GM13977 (cell line): ENCODE data around the gene HTRA1.

Experiments used
- DNase-seq: peaks from one replicate; pipeline ENCODE4 v3.0.0; 2012; ENCODE audit warnings: low spot score
- in situ Hi-C: fragments of 300-500 bp; cut with MboI; formaldehyde crosslinking; loops from one replicate; pipeline ENCODE4 v1.12.0; 2022; ENCODE audit warnings: low sequenced_read_pairs, low pct_unique_long_range_greater_than_20kb, mixed read lengths, inconsistent platforms; ENCODE audit not compliant: unreplicated experiment
- TF ChIP-seq, protein P1 (sequence below): IDR thresholded peaks from 2 replicates; pipeline ENCODE4 v1.5.1; 2012; ENCODE audit warnings: mild to moderate bottlenecking, control low read depth; ENCODE audit not compliant: insufficient read depth; ENCODE audit errors: extremely low read depth, missing control alignments

Gene HTRA1

DNA sequence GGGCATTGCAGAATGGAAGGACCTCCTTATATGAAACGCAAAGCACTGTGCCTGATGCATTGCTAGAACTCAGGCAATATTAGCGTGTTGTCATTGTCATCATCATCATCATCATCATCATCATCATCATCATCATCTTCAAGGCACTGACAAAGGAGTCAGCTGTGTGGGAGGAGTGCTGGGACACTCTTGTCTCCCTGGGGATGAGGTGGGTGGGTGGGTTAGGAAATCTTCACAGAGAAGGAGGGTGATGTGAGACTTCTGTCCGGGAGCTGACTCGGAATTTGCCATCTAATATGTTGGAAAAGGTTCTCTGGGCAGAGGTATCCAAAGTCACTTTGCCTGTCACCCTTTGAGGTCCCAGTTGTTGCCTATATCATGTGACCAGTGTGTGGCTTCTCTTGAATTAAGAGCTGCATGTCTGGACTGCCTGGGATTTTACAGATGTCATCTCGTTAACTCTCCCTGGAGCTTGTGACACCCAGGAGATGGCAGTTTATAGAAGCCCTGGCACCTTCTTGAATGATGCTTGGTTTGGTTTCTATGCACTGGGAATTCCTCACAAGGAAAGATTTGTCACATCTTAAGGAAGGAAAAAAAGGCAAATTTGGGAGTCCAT is 7.1 kb downstream of the HTRA1 start:
- TF ChIP-seq, protein P1, sequence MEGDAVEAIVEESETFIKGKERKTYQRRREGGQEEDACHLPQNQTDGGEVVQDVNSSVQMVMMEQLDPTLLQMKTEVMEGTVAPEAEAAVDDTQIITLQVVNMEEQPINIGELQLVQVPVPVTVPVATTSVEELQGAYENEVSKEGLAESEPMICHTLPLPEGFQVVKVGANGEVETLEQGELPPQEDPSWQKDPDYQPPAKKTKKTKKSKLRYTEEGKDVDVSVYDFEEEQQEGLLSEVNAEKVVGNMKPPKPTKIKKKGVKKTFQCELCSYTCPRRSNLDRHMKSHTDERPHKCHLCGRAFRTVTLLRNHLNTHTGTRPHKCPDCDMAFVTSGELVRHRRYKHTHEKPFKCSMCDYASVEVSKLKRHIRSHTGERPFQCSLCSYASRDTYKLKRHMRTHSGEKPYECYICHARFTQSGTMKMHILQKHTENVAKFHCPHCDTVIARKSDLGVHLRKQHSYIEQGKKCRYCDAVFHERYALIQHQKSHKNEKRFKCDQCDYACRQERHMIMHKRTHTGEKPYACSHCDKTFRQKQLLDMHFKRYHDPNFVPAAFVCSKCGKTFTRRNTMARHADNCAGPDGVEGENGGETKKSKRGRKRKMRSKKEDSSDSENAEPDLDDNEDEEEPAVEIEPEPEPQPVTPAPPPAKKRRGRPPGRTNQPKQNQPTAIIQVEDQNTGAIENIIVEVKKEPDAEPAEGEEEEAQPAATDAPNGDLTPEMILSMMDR = no peak
- no peak for DNase-seq
- in situ Hi-C loops = no loop called here

DNA sequence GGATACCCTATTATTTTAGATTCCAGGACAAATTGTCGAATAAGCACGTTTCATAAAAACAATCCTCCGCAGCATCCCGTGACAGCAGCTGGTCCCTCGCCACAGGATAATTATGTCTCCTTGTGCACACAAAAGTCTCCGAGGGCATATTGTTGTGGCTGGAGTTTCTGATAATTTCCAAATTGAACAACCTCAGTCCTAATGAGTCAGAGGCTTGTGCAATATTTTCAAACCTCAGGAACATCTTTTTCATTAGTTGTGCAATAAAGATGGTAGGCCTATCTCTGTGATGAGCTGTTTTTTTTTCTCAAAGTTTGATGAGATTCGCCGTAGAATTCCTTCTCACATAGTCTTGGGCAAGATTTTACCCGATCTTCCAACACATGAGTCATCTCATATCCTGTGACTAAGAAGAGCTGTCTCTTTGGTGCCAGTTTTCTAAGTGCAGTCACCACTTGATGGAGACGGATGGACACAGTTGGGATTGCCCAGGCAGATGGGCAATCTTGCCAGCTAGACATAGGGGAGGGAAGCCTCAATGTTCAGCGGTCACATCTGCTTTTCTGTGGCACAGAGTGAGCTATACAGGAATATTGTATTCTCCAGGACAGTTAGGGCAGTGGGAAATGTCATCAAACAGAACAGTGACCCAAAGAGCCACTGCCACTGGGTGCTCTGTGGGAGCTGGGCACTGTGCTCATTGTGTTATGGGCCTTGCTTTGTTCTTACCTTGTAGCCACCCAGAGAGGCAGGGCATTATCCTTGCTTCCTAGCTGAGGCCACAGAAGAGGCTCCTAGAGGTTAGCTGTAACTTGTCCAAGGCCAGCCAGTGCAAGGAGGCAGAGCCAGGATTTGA is 7.8 kb downstream of the HTRA1 start:
- DNase-seq = no peak
- TF ChIP-seq, protein P1 = no peak
- in situ Hi-C loops = no loop called here

DNA sequence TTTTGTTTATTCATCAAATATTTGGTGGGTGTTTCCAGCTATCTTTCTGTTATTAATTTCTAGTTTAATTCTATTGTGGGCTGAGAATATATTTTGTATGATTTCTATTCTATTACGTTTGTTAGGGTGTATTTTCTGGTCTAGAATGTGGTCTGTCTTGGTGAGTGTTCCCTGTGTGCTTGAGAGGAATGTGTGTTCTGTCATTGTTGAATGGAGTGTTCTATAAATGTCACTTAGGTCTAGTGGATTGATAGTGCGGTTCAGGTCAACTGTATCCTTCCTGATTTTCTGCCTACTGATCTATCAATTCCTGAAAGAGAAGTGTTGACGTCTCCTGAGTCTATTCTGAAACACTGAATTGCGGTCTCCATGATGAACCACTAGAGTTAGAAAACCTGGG is 8.5 kb downstream of the HTRA1 start:
- in situ Hi-C loops = no loop called here
- no peak for DNase-seq
- TF ChIP-seq, protein P1 = no peak

DNA sequence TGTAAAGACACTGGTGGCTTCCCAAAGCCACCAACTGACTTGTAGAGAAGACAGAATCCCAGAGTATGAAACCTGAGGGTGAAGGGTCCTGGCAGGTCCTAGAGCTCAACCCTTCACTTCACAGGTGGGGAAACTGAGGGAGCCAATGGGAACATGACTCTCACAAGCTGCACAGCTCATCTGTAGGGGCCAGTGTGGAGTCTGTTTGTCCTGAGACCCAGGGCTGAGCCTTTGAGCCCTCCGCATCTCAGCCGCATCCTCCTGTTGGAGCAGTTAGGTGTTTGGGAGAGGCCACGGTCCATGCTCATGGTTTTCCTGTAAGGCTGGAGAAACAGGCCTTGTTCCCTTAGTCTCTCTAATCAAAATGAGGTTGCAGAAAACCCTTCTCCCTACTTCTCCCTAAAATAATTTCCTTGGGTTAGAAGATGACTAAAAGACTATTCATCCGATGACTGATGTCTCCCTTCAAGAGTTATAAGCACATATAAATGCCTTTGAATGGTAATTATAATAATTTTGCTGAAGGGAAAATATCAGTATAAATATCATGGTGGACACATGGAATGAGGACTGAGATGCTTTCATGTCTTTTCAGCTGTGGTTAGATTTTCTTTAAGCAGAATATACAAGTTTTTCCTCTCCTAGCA is 10.3 kb downstream of the HTRA1 start:
- TF ChIP-seq, protein P1 = no peak
- in situ Hi-C loops = no loop called here
- no peak for DNase-seq

DNA sequence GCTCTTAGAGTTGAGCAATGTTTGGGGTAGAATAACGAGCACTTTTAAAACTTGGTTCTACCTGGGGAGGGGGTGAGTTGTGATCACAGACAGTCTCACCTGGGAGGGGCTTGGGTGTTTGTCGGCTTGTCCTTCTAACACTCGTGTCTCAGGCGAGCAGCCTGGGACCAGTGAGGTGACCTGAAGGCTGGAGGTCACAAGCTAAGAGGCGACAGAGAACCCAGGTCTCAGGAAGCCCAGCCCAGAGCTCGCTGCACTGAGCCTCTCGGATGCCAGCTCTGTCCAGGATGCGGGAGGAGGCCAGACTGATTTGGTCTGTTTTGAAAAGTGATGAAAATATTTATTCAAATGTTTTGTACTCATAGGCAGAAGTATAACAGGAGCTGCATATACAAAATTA is 11.8 kb downstream of the HTRA1 start:
- no peak for DNase-seq
- TF ChIP-seq, protein P1 = no peak
- in situ Hi-C loops = no loop called here

DNA sequence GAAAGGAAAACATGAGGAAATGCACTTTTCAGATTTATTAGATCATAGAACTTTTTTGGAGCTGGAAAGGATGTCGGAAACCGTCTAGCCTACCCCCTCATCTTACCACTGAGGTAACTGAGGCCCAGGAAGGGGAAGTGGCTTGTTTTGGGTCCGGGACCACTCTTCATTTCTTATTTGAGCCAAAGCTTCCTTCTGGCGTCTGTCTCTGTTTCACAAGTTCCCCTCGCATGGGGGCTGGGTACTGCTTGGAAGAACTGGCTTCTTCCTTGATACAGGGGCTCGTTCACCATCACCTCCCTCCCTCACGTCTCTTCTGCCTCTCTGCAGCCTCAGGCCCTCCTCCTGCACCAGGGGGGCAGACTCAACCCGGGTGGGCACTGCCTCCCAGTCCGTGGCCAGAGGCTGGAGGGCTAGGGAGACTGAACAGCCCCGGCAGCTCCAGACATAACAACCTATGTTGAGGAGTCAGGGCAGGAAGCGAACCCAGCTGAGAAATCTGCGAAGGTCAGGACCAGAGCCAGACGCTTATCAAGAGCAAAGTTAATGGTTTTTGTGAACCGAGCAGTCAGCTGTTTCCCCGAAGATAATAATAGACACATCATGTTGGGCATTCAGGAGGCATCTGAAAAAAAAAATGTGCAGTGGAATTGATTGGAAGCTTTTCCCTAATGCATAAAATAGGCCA is 12.9 kb downstream of the HTRA1 start:
- DNase-seq = no peak
- in situ Hi-C loops = no loop called here
- TF ChIP-seq, protein P1 = no peak
